HEK293 (cell line): ENCODE data around the gene TIGD1.

Source experiments
- CTCF ChIA-PET: fragments of 350-600 bp; formaldehyde crosslinking; extraction: SDS; loops from one replicate; lab custom pipeline; 2021; ENCODE audit warnings: antibody characterized with exemption; lab: Yijun Ruan, JAX
- POLR2A ChIA-PET: fragments of 300-600 bp; formaldehyde crosslinking; extraction: SDS; loops from one replicate; lab custom pipeline; 2020; ENCODE audit warnings: antibody characterized with exemption, inconsistent platforms; lab: Yijun Ruan, JAX
- H3K27ac ChIP-seq: fragments of 200-500 bp; sonication (Bioruptor generic); 2 replicates; pipeline ENCODE4 v1.5.1; 2014; ENCODE audit warnings: low read depth, low read length, control low read depth, inconsistent platforms; ENCODE audit errors: extremely low read depth
- H3K36me3 ChIP-seq, 2 experiments: fragments of 200-500 bp in 1 of 2; sonication (Bioruptor generic) in 1 of 2; 1 replicate in 1 of 2; 2 replicates in 1 of 2; pipeline ENCODE4 v1.5.1; 2014 to 2017; ENCODE audit warnings: inconsistent platforms in 2 of 2, low read length in 2 of 2; ENCODE audit not compliant: control insufficient read depth in 2 of 2, insufficient read depth in 1 of 2
- H3K4me1 ChIP-seq: fragments of 200-500 bp; sonication (Bioruptor generic); 2 replicates; pipeline ENCODE4 v1.5.1; 2014; ENCODE audit warnings: mild to moderate bottlenecking, low read length, inconsistent platforms; ENCODE audit not compliant: control insufficient read depth, insufficient read depth
- H3K4me3 ChIP-seq: 2 replicates; pipeline ENCODE4 v1.5.1; 2011; ENCODE audit warnings: low read depth, mild to moderate bottlenecking, control low read depth, low read length, moderate library complexity
- H3K9me3 ChIP-seq: fragments of 200-500 bp; sonication (Bioruptor generic); 2 replicates; pipeline ENCODE4 v1.5.1; 2014; ENCODE audit warnings: low read depth, low read length, inconsistent platforms; ENCODE audit not compliant: control insufficient read depth, insufficient read depth
- KLF9 ChIP-seq: fragments of 450-650 bp; formaldehyde crosslinking; IDR thresholded peaks from 2 replicates; pipeline ENCODE4 v1.5.1; 2016; ENCODE audit warnings: missing biosample characterization, missing genetic modification characterization, low read depth
- OVOL3 ChIP-seq: fragments of 450-650 bp; formaldehyde crosslinking; IDR thresholded peaks from 2 replicates; pipeline ENCODE4 v1.5.1; 2016; ENCODE audit warnings: missing biosample characterization, missing genetic modification characterization
- REPIN1 ChIP-seq: fragments of 450-650 bp; formaldehyde crosslinking; IDR thresholded peaks from 2 replicates; pipeline ENCODE4 v1.5.1; 2017; ENCODE audit warnings: missing biosample characterization, missing genetic modification characterization, low read depth
- SALL2 ChIP-seq: fragments of 450-650 bp; formaldehyde crosslinking; IDR thresholded peaks from 2 replicates; pipeline ENCODE4 v1.5.0; 2017; ENCODE audit warnings: missing biosample characterization, mild to moderate bottlenecking, missing genetic modification characterization, borderline replicate concordance
- SCRT2 ChIP-seq: fragments of 450-650 bp; formaldehyde crosslinking; IDR thresholded peaks from 2 replicates; pipeline ENCODE4 v1.5.1; 2016; ENCODE audit warnings: missing biosample characterization, missing genetic modification characterization
- ZIC2 ChIP-seq: fragments of 450-650 bp; formaldehyde crosslinking; IDR thresholded peaks from 2 replicates; pipeline ENCODE4 v1.5.1; 2016; ENCODE audit warnings: missing biosample characterization, missing genetic modification characterization
- ZNF121 ChIP-seq: fragments of 450-650 bp; formaldehyde crosslinking; IDR thresholded peaks from 2 replicates; pipeline ENCODE4 v1.5.1; 2016; ENCODE audit warnings: missing biosample characterization, missing genetic modification characterization
- ZNF169 ChIP-seq: fragments of 450-650 bp; formaldehyde crosslinking; IDR thresholded peaks from 2 replicates; pipeline ENCODE4 v1.5.1; 2016; ENCODE audit warnings: missing biosample characterization, missing genetic modification characterization
- ZNF2 ChIP-seq: fragments of 450-650 bp; formaldehyde crosslinking; IDR thresholded peaks from 2 replicates; pipeline ENCODE4 v1.5.1; 2016; ENCODE audit warnings: missing biosample characterization, missing genetic modification characterization
- ZNF37A ChIP-seq: fragments of 450-650 bp; IDR thresholded peaks from 2 replicates; pipeline ENCODE4 v1.5.1; 2018; ENCODE audit warnings: missing biosample characterization, missing genetic modification characterization
- ZNF416 ChIP-seq: fragments of 450-650 bp; formaldehyde crosslinking; IDR thresholded peaks from 2 replicates; pipeline ENCODE4 v1.5.1; 2016; ENCODE audit warnings: missing biosample characterization, missing genetic modification characterization
- ZNF473 ChIP-seq: fragments of 450-650 bp; formaldehyde crosslinking; IDR thresholded peaks from 2 replicates; pipeline ENCODE4 v1.5.1; 2017; ENCODE audit warnings: missing biosample characterization, missing genetic modification characterization
- ZNF544 ChIP-seq: fragments of 450-650 bp; formaldehyde crosslinking; IDR thresholded peaks from 2 replicates; pipeline ENCODE4 v1.5.0; 2017; ENCODE audit warnings: missing biosample characterization, missing genetic modification characterization
- ZNF561 ChIP-seq: fragments of 450-650 bp; IDR thresholded peaks from 2 replicates; pipeline ENCODE4 v1.5.1; 2018; ENCODE audit warnings: missing biosample characterization, missing genetic modification characterization, borderline replicate concordance
- ZNF785 ChIP-seq: fragments of 450-650 bp; formaldehyde crosslinking; IDR thresholded peaks from 2 replicates; pipeline ENCODE4 v1.5.1; 2016; ENCODE audit warnings: missing biosample characterization, missing genetic modification characterization
- ZNF837 ChIP-seq: fragments of 450-650 bp; formaldehyde crosslinking; IDR thresholded peaks from 2 replicates; pipeline ENCODE4 v1.5.1; 2016; ENCODE audit warnings: missing biosample characterization, missing genetic modification characterization
- TF ChIP-seq, protein P1 (sequence below): fragments of 450-650 bp; formaldehyde crosslinking; IDR thresholded peaks from 2 replicates; pipeline ENCODE4 v1.5.1; 2017; ENCODE audit warnings: missing biosample characterization, mild to moderate bottlenecking, missing genetic modification characterization, moderate library complexity
- TF ChIP-seq, protein P2 (sequence below): fragments of 450-650 bp; formaldehyde crosslinking; IDR thresholded peaks from 2 replicates; pipeline ENCODE4 v1.5.1; 2016; ENCODE audit warnings: missing biosample characterization, missing genetic modification characterization, low read depth
- TF ChIP-seq, protein P3 (sequence below): fragments of 450-650 bp; formaldehyde crosslinking; IDR thresholded peaks from 2 replicates; pipeline ENCODE4 v1.5.1; 2017; ENCODE audit warnings: missing biosample characterization, missing genetic modification characterization
- TF ChIP-seq, protein P4 (sequence below): fragments of 450-650 bp; formaldehyde crosslinking; IDR thresholded peaks from 2 replicates; pipeline ENCODE4 v1.5.1; 2016; ENCODE audit warnings: missing biosample characterization, missing genetic modification characterization
- TF ChIP-seq, protein P5 (sequence below): fragments of 450-650 bp; formaldehyde crosslinking; IDR thresholded peaks from 2 replicates; pipeline ENCODE4 v1.5.1; 2016; ENCODE audit warnings: missing biosample characterization, missing genetic modification characterization
- TF ChIP-seq, protein P6 (sequence below): fragments of 450-650 bp; formaldehyde crosslinking; IDR thresholded peaks from 2 replicates; pipeline ENCODE4 v1.5.1; 2016; ENCODE audit warnings: missing biosample characterization, missing genetic modification characterization, borderline replicate concordance

TIGD1 gene

DNA sequence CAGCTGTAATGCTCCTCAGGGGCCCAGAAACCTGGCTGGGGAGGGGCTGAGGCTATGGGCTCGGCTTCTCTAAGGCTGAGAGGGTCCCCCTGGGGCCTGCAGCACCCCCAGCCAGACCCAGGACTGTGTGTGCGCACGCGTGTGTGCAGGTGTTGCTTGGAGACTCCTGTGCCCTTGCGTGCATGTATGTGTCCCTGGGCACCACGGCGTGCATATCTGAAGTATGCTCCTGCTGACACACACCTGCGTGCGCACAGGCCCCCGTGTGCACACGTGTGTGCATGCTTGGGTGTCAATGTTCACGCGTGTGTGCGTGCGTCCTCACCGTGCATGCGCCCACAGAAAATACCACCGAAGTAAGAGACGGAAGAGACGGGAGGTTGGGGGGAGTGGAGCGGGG lies 47.8 kb downstream of the TIGD1 start:
- H3K9me3 ChIP-seq: no peaks in the 10 kb centered on the region
- H3K4me3 ChIP-seq: no peak overlapping the region
- ChIA-PET POLR2A (no interaction called here), CTCF (interaction anchor here (0.7 kb wide), 1 partner anchor 21 kb away, joined by 3 read pairs; no protein-coding TSS in a partner anchor)
- no peaks in the 10 kb centered on the region for H3K4me1 ChIP-seq
- no peak overlapping the region for H3K27ac ChIP-seq
- TF ChIP-seq ZNF785 (tag by site-specific recombination): no peak
- TF ChIP-seq KLF9 (tag by site-specific recombination): no peak
- no peak for TF ChIP-seq ZIC2 (tag by site-specific recombination)
- no peak for TF ChIP-seq REPIN1 (tag by site-specific recombination)
- TF ChIP-seq ZNF837 (tag by site-specific recombination): no peak
- TF ChIP-seq, protein P1, sequence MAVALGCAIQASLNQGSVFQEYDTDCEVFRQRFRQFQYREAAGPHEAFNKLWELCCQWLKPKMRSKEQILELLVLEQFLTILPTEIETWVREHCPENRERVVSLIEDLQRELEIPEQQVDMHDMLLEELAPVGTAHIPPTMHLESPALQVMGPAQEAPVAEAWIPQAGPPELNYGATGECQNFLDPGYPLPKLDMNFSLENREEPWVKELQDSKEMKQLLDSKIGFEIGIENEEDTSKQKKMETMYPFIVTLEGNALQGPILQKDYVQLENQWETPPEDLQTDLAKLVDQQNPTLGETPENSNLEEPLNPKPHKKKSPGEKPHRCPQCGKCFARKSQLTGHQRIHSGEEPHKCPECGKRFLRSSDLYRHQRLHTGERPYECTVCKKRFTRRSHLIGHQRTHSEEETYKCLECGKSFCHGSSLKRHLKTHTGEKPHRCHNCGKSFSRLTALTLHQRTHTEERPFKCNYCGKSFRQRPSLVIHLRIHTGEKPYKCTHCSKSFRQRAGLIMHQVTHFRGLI (tag by site-specific recombination): no peak
- no peak for TF ChIP-seq ZNF2 (tag by site-specific recombination)
- no peak for TF ChIP-seq ZNF473
- no peak for TF ChIP-seq ZNF121
- TF ChIP-seq, protein P2, sequence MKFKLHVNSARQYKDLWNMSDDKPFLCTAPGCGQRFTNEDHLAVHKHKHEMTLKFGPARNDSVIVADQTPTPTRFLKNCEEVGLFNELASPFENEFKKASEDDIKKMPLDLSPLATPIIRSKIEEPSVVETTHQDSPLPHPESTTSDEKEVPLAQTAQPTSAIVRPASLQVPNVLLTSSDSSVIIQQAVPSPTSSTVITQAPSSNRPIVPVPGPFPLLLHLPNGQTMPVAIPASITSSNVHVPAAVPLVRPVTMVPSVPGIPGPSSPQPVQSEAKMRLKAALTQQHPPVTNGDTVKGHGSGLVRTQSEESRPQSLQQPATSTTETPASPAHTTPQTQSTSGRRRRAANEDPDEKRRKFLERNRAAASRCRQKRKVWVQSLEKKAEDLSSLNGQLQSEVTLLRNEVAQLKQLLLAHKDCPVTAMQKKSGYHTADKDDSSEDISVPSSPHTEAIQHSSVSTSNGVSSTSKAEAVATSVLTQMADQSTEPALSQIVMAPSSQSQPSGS (tag by site-specific recombination): no peak
- no peak for TF ChIP-seq SALL2 (tag by site-specific recombination)
- no peaks in the 10 kb centered on the region for H3K36me3 ChIP-seq

DNA sequence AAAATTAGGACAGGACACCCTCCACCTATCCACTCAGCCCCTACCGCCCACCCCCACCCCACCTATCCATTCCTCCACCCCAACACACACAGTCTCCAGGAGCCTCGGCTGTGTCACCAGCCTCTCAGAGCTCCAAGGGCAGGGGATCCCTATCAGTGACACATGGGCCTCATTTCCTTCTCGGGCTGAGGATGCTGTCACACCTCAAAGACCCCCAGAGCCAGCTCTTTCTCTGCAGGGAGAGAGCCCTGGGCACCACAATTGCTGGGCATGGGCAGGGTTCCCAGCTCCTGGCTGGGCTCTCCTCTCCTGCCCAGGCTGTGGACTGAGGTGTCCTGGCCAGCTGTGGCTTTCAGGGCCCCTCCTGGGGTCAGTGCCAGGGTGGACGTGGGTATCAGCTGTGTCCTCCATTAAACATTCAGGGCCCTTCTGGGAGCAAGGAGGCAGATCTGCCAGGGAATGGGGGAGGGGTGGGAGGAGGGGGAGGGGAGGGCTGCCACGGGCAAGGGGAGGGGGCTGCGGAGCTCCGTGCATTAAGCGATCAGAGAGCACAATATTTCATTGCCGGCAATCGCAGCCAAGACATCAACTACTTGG lies 48.5 kb downstream of the TIGD1 start:
- POLR2A ChIA-PET: interaction anchor here (0.6 kb wide), 1 partner anchor 525 kb away, joined by 6 read pairs; no protein-coding TSS in a partner anchor
- Histone ChIP-seq H3K36me3 (no peaks in the 10 kb centered on the region), H3K4me3 (no peak overlapping the region), H3K4me1 (no peaks in the 10 kb centered on the region), H3K27ac (no peak overlapping the region), H3K9me3 (no peaks in the 10 kb centered on the region)
- CTCF ChIA-PET: interaction anchor here (0.7 to 1.0 kb wide), 2 partner anchors 20 to 22 kb away, joined by 3 to 5 read pairs; no protein-coding TSS in a partner anchor
- no peak for TF ChIP-seq KLF9 (tag by site-specific recombination)
- no peak for TF ChIP-seq ZNF169
- TF ChIP-seq, protein P3, sequence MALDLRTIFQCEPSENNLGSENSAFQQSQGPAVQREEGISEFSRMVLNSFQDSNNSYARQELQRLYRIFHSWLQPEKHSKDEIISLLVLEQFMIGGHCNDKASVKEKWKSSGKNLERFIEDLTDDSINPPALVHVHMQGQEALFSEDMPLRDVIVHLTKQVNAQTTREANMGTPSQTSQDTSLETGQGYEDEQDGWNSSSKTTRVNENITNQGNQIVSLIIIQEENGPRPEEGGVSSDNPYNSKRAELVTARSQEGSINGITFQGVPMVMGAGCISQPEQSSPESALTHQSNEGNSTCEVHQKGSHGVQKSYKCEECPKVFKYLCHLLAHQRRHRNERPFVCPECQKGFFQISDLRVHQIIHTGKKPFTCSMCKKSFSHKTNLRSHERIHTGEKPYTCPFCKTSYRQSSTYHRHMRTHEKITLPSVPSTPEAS: no peak
- TF ChIP-seq ZNF561 (tag by site-specific recombination): no peak
- no peak for TF ChIP-seq ZIC2 (tag by site-specific recombination)
- TF ChIP-seq SCRT2: no peak
- TF ChIP-seq OVOL3: no peak
- no peak for TF ChIP-seq ZNF544 (tag by site-specific recombination)
- no peak for TF ChIP-seq ZNF37A (tag by site-specific recombination)
- TF ChIP-seq ZNF416 (tag by site-specific recombination): no peak
- TF ChIP-seq, protein P4, sequence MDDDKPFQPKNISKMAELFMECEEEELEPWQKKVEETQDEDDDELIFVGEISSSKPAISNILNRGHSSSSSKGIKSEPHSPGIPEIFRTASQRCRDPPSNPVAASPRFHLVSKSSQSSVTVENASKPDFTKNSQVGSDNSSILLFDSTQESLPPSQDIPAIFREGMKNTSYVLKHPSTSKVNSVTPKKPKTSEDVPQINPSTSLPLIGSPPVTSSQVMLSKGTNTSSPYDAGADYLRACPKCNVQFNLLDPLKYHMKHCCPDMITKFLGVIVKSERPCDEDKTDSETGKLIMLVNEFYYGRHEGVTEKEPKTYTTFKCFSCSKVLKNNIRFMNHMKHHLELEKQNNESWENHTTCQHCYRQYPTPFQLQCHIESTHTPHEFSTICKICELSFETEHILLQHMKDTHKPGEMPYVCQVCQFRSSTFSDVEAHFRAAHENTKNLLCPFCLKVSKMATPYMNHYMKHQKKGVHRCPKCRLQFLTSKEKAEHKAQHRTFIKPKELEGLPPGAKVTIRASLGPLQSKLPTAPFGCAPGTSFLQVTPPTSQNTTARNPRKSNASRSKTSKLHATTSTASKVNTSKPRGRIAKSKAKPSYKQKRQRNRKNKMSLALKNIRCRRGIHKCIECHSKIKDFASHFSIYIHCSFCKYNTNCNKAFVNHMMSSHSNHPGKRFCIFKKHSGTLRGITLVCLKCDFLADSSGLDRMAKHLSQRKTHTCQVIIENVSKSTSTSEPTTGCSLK (tag by site-specific recombination): no peak
- TF ChIP-seq ZNF2 (tag by site-specific recombination): no peak
- TF ChIP-seq, protein P5, sequence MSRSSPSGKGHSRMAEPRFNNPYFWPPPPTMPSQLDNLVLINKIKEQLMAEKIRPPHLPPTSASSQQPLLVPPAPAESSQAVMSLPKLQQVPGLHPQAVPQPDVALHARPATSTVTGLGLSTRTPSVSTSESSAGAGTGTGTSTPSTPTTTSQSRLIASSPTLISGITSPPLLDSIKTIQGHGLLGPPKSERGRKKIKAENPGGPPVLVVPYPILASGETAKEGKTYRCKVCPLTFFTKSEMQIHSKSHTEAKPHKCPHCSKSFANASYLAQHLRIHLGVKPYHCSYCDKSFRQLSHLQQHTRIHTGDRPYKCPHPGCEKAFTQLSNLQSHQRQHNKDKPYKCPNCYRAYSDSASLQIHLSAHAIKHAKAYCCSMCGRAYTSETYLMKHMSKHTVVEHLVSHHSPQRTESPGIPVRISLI: no peak
- TF ChIP-seq, protein P6, sequence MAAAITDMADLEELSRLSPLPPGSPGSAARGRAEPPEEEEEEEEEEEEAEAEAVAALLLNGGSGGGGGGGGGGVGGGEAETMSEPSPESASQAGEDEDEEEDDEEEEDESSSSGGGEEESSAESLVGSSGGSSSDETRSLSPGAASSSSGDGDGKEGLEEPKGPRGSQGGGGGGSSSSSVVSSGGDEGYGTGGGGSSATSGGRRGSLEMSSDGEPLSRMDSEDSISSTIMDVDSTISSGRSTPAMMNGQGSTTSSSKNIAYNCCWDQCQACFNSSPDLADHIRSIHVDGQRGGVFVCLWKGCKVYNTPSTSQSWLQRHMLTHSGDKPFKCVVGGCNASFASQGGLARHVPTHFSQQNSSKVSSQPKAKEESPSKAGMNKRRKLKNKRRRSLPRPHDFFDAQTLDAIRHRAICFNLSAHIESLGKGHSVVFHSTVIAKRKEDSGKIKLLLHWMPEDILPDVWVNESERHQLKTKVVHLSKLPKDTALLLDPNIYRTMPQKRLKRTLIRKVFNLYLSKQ (tag by site-specific recombination): no peak
